ENCODE measurements around the gene RAD9A. TPM values are rescaled to one million over a fixed set of nuclear protein-coding genes. Genes with fewer than 3 reads are reported as not detected.

RAD9A gene
- 28.9 TPM for total RNA-seq
- long read RNA-seq, transcript RAD9A-201 (11 exons, 2,119 nt), result major isoform, 5 of 23 reads
- long read RNA-seq, partial matches to known transcripts, result 5 of 23 reads
- long read RNA-seq, other reads (novel, unspliced or antisense), result 12 of 23 reads

DNA sequence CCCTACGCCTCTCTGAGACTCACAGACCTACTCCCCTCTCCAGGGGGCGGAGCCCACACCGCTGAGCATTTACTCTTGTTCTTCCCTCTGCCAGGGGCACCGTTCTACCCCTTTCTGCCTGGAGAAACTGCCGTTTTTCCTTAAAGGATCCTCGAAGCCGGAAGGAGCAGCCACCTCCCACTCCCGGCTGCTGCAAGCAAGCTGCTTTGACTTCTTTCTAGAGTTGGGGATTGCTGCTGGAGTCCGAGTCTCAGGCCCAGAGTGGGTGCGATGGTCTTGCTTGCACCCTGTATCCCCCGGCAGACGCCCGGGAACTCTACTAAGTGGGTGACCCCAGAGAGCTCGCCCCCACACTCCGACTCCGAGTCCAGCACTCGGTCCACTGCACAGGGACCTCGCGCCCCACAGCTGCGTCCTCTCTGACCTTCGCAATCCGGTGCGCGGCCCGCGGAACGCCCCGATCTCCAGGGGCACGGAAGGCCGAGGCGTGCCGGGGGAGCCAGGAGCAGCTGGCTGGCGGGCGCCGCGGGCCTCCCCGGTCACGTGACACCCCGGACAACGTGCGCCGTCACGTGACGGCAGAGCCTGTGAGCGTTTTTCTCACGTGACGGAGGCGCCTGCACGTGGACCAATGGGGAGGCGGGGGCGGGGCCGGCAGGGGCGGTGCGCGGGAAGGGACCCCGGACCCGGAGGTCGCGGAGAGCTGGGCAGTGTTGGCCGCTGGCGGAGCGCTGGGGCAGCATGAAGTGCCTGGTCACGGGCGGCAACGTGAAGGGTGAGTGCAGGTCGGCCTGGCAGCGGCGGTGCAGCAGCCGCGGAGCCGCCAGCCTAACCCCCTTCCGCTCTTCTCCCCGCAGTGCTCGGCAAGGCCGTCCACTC, at the start of gene RAD9A:
Gene RAD9A (plus strand): TSS at position 683 of the 879 bp plus-strand sequence. CDS start 59 bp downstream, at position 742.
- Histone ChIP-seq H3K27ac (peak within 1 kb of the TSS; percentile 91), H3K27me3 (ENCODE audit: low read depth) (no peaks in the 10 kb centered on the region), H3K4me3 (peak within 1 kb of the TSS; percentile 96), H3K4me1 (peaks cover 16% of the 10 kb centered on the region), H3K36me3 (peaks cover 14% of the 10 kb centered on the region), H3K9me3 (no peaks in the 10 kb centered on the region)
- TF ChIP-seq CTCF (IDR thresholded peaks at IDR 0.05), result no peak
- intact Hi-C loops (cut with DNase I), result no loop called here
- peak; percentile 90 to 94 for ATAC-seq
- DNase-seq, result peak; percentile 97

GRCh38 chr11:67344264-67344663, 47.5 kb upstream of the RAD9A start:
- no peaks in the 10 kb centered on the region for H3K27me3 ChIP-seq (ENCODE audit: low read depth)
- H3K36me3 ChIP-seq, result no peaks in the 10 kb centered on the region
- no peak for TF ChIP-seq CTCF (IDR thresholded peaks at IDR 0.05)
- peaks cover 20% of the 10 kb centered on the region for H3K4me1 ChIP-seq
- no peaks in the 10 kb centered on the region for H3K9me3 ChIP-seq
- H3K4me3 ChIP-seq, result no peak overlapping the region
- intact Hi-C loops (cut with DNase I), result no loop called here
- ATAC-seq, result no peak
- no peak overlapping the region for H3K27ac ChIP-seq
- DNase-seq, result no peak

DNA sequence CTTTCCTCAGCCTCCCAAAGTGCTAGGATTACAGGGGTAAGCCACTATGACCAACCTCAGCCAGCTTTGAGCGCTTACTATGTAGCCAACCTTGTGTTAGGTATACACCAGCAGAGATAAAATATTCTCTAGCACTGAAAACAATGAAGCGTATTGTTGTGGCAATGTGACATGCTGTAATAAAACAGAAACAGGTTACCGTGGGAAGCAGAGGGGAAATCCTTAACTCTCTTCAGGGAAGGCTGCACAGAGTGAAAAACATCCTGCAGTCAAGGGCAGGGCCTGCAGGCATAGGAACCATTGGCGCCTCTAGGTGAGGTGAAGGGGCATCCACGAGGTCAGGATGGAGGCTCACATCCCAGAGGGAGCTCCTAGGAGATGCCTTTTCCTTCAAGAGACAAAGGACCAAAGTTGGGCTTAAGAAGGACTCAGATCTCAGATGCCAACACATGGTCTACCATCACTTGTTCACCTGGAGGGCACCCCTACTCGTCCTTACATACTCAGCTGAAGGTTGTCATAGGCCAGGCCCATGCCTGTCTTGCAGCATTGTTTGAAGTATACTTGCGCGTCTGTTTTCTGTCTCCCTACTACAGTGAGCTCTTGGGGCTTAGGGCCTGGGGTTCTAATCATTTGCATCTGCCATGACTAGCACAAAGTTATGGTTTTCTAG, 46.4 kb upstream of the RAD9A start:
- no peak overlapping the region for H3K4me3 ChIP-seq
- peak overlapping the region; percentile 47 for H3K27ac ChIP-seq
- no peaks in the 10 kb centered on the region for H3K9me3 ChIP-seq
- no peaks in the 10 kb centered on the region for H3K36me3 ChIP-seq
- ATAC-seq, result peak; percentile 28 to 30
- no peak for DNase-seq
- intact Hi-C loops (cut with DNase I), result no loop called here
- H3K4me1 ChIP-seq, result peaks cover 20% of the 10 kb centered on the region
- no peaks in the 10 kb centered on the region for H3K27me3 ChIP-seq (ENCODE audit: low read depth)
- TF ChIP-seq CTCF (IDR thresholded peaks at IDR 0.05), result no peak

- peak overlapping the region; percentile 47 for H3K27ac ChIP-seq
- intact Hi-C loops (cut with DNase I), result no loop called here
- peak; percentile 92 to 94 for ATAC-seq
Measured at GRCh38 chr11:67345920-67346819, 45.6 kb upstream of the RAD9A start.

More at GRCh38 chr11:67345920-67346819, 45.6 kb upstream of the RAD9A start:
- Histone ChIP-seq H3K4me3 (no peak overlapping the region), H3K36me3 (no peaks in the 10 kb centered on the region), H3K9me3 (no peaks in the 10 kb centered on the region), H3K27me3 (ENCODE audit: low read depth) (no peaks in the 10 kb centered on the region), H3K4me1 (peaks cover 25% of the 10 kb centered on the region)
- TF ChIP-seq CTCF (IDR thresholded peaks at IDR 0.05), result peak; percentile 65
- DNase-seq, result no peak
